ENCODE results near the gene LRRC36.

- TF ChIP-seq CTCF (IDR thresholded peaks at IDR 0.05) (no peak), EP300 (IDR thresholded peaks at IDR 0.05) (no peak), POLR2A (IDR thresholded peaks at IDR 0.05) (no peak), POLR2AphosphoS5 (IDR thresholded peaks at IDR 0.05) (no peak)
These were observed 61.6 kb downstream of the LRRC36 start for GRCh38 chr16:67388191-67388590.
